Stimulated activated effector memory CD8-positive, alpha-beta T cell treated with anti-CD3 and anti-CD28 coated beads, Interleukin-12 subunit alpha, Interleukin-12 subunit beta, amount 100 ng/mL, for 72 hours (primary cell): ENCODE measurements around the gene HCRTR1.

Experiments
- ATAC-seq: fragments of 150-1000 bp; cut with Tn5 transposase; 2 replicates; pipeline ENCODE4 v1.10.0; 2021
- DNase-seq, 2 donors: peaks; one replicate each; pipeline ENCODE4 v3.0.0; 2021 to 2022; ENCODE audit warnings: low spot score in 2 of 2
- H3K27ac Mint-ChIP-seq: one replicate; pipeline ENCODE4 v1.8.0; 2022; ENCODE audit warnings: mild to moderate bottlenecking, mixed read lengths
- H3K36me3 Mint-ChIP-seq: one replicate; pipeline ENCODE4 v1.8.0; 2022; ENCODE audit warnings: mild to moderate bottlenecking, mixed read lengths
- H3K4me1 Mint-ChIP-seq: one replicate; pipeline ENCODE4 v1.8.0; 2022; ENCODE audit warnings: mixed read lengths
- H3K4me3 Mint-ChIP-seq: one replicate; pipeline ENCODE4 v1.8.0; 2022; ENCODE audit warnings: mild to moderate bottlenecking, mixed read lengths
- H3K9me3 Mint-ChIP-seq: one replicate; pipeline ENCODE4 v1.8.0; 2022; ENCODE audit warnings: mixed read lengths

HCRTR1 gene

DNA sequence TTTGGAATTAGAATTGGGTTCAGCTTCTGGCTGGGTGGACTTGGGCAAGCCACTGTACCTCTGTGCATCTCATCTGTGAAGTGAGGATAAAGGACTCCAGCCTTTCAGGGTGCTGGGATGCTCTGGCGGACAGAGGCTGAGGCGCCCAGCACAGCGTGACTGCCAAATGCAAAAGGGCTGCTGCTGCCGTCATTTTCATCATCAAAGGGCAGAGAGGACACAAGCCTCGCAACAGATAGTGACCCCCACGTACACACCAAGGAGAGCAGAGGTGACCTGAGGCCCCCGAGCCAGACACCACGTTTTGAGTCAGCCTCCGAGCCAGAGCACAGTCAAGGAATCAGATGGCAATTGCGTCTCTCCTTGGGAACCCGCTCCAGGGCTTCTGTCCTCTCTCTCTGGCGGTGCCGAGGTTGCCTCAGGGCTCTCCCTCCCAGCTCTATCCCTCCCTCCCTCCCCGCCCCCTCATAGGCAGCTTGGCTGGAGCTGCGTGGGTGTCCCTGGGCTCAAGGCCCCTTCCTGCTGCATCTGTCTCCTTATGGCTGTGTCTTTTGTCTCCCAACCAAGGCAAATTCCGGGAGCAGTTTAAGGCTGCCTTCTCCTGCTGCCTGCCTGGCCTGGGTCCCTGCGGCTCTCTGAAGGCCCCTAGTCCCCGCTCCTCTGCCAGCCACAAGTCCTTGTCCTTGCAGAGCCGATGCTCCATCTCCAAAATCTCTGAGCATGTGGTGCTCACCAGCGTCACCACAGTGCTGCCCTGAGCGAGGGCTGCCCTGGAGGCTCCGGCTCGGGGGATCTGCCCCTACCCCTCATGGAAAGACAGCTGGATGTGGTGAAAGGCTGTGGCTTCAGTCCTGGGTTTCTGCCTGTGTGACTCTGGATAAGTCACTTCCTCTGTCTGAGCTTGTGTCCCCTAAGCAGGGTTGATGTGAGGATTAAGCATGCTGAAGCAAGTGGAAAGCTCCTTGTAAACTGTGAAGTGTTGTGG lies 9.0 kb downstream of the HCRTR1 start:
- Mint-ChIP-seq H3K27ac (peak overlapping the region; percentile 73), H3K4me1 (peaks cover 13% of the 10 kb centered on the region), H3K4me3 (no peak overlapping the region), H3K9me3 (no peaks in the 10 kb centered on the region), H3K36me3 (peaks cover 43% of the 10 kb centered on the region)
- DNase-seq (no peak), ATAC-seq (no peak)

DNA sequence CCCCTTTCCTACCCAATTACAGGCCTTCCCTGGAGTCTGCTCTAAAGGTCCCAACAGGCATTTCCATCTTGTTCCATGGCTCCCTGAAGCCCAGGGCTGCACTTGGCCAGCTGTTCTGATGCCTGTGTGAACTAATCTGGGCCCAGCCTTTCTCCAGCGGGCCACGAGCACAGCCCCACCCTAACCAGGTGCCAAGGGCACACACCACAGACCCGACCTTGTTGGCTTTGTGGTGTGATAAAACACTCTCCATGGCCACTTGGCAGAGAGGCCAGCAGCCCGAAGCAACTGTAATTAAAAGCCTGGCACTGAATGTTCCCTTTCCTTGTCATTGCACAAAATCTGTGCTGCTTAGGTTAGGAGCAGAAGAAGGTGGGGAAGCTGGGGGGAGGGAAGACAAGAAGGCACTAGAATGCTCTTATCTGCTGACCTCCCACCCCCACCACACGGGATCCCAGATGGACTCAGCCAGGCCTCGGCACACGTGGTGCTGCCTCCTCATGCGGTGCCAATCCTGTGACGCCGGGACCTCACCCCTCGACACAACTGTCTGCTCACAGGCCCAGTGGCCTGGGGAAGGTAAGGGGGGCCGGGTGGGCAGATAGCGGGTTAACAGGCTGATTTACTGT lies 9.9 kb downstream of the HCRTR1 start:
- no peak overlapping the region for H3K4me3 Mint-ChIP-seq
- DNase-seq (no peak), ATAC-seq (no peak)
- H3K36me3 Mint-ChIP-seq = peaks cover 52% of the 10 kb centered on the region
- H3K9me3 Mint-ChIP-seq = no peaks in the 10 kb centered on the region
- peaks cover 13% of the 10 kb centered on the region for H3K4me1 Mint-ChIP-seq
- H3K27ac Mint-ChIP-seq = peak overlapping the region; percentile 73

DNA sequence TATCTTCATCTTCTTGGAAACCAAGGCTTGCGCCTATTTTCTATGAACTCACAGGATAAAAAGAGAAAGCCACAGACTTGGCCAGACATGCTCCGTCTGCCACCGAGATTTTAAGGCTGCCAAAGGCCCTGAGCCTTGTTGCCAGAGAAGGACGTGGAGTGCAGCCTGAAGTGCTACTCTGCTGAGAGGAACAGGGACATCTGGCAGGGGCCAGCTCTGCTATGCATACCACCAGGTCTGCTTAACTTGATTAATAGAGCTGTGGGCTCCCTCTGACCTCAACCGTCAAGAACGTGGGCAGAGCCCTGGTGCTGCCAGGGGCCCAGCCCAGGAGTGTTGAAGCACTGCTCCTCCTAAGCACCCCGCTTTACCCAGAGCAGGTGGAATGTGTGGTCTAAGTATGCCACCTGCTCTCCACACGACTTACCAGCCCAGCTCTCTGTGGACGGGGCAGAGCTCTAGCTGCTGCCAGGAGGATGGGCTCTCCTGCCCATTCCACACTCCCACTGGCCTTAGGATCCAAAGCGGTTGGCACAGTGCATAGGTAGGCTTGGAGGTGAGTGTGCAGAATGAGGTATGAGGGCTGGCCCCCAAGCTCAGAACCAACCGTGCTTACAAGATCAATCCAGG lies 10.6 kb downstream of the HCRTR1 start:
- Mint-ChIP-seq H3K27ac (peak overlapping the region; percentile 73), H3K4me3 (no peak overlapping the region)

DNA sequence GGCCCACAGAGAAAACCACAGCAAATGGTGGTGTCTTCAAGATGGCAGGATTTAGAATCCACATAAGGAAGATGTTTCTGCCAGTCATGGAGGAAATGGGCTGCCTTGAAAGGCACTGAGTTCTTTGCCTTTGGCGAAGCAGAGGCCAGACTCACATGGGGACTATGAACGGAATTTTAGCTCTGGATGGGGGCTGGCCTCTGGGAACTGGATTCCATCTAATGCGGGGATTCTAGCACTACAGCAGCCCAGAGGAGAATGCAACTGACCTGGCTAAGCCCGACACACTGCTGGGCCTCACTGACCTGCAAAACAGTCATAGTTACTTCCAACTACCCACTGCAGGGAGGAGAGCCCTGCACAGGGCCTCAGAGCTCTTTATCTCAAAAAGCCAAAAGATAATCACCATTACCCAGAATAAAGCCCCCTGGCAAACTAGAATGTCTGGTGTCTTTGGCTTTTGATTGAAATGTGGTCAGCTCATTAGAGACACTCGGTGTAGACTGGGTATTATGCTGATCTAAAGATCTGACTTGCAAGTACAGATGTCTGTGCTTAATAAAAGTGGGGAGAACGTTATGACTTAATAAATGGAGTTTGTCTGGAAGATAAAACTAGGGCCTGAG lies 11.6 kb downstream of the HCRTR1 start:
- H3K9me3 Mint-ChIP-seq = no peaks in the 10 kb centered on the region
- peaks cover 11% of the 10 kb centered on the region for H3K4me1 Mint-ChIP-seq
- H3K27ac Mint-ChIP-seq = peak overlapping the region; percentile 73
- no peak overlapping the region for H3K4me3 Mint-ChIP-seq
- ATAC-seq (no peak), DNase-seq (no peak)
- H3K36me3 Mint-ChIP-seq = peaks cover 65% of the 10 kb centered on the region

More for the DNA sequence above, 10.6 kb downstream of the HCRTR1 start:
- ATAC-seq = no peak
- Mint-ChIP-seq H3K36me3 (peaks cover 55% of the 10 kb centered on the region), H3K9me3 (no peaks in the 10 kb centered on the region), H3K4me1 (peaks cover 13% of the 10 kb centered on the region)
- DNase-seq = no peak

DNA sequence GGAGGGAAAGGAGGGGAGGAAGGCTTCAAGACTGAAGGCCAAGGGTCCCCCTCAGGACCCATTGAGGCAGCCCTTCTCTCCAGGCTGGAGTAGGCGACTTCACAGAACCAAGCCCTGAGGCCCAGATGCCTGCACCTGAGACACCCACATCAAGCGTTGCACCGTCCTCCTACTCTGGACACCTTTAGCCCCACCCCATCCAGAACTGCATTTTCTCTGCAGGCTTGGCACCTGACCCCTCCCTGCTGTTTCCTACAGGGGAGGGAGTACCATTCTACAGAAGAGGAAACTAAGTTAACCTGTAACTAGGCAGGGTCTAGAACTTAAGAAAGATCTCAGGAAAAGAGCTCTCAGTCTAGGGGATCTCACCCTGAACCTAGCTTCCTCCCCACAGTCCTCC lies 15.2 kb downstream of the HCRTR1 start:
- no peak overlapping the region for H3K27ac Mint-ChIP-seq
- H3K36me3 Mint-ChIP-seq = peaks cover 69% of the 10 kb centered on the region
- H3K9me3 Mint-ChIP-seq = no peaks in the 10 kb centered on the region
- no peak for ATAC-seq
- H3K4me3 Mint-ChIP-seq = no peak overlapping the region
- H3K4me1 Mint-ChIP-seq = peaks cover 21% of the 10 kb centered on the region
- no peak for DNase-seq

DNA sequence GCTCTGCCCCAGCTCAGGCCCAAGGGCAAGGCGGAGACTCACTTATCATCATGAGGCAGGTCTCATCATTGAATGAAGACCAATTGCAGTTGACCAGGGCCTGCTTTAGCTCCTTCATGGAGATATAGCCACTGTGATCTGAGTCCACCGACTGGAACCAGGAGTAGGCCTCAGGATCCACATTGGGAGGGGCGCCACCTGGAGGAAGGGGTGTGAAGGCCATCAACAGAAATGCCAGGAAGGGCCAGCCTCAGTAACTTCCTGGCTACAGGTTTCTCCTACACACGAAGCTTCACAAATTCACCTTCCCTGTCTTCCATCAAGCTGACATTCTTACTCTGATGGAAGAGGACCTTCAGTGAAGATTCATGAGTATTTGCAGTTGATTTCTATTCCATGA lies 15.6 kb downstream of the HCRTR1 start:
- no peak overlapping the region for H3K4me3 Mint-ChIP-seq
- ATAC-seq = no peak
- H3K4me1 Mint-ChIP-seq = peaks cover 26% of the 10 kb centered on the region
- peaks cover 70% of the 10 kb centered on the region for H3K36me3 Mint-ChIP-seq
- no peak overlapping the region for H3K27ac Mint-ChIP-seq
- no peak for DNase-seq
- H3K9me3 Mint-ChIP-seq = no peaks in the 10 kb centered on the region

DNA sequence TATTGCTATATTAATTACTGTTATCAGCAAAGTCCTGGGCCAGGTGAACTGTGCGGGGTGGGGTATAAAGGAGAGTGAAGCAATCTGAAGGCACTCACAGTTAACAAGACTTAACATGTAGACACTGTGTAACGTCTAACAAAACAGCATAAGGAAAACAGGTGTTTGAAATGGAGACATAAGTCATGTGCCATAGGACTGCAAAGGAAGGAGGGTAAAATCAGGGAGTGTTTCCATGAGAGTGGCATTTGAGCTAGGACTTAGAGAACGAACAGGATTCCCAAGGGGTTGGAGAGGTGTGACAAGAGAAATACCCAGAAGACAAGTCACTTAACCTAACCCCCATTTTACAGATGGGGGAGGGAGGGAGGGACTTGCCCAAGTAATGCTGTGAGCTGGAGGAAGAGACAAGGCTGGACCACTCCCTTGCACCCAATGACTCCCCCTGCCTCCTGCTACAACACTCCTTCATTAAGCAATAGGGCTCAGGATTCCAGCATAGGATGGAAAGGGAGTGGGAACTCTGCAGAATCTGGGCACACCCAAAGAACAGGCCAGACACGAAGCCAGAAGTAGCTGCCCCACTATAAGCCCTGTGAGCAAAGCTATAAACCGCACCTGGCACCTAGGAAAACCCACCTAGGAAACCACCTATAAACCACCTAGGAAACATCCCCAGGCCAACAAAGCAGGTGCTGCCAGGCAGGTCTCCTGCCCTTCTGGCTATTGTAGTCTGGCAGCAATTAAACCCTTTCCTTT lies 20.6 kb downstream of the HCRTR1 start:
- H3K27ac Mint-ChIP-seq = no peak overlapping the region
- H3K9me3 Mint-ChIP-seq = no peaks in the 10 kb centered on the region
- no peak for DNase-seq
- peaks cover 24% of the 10 kb centered on the region for H3K36me3 Mint-ChIP-seq
- peaks cover 27% of the 10 kb centered on the region for H3K4me1 Mint-ChIP-seq
- no peak overlapping the region for H3K4me3 Mint-ChIP-seq
- ATAC-seq = no peak

DNA sequence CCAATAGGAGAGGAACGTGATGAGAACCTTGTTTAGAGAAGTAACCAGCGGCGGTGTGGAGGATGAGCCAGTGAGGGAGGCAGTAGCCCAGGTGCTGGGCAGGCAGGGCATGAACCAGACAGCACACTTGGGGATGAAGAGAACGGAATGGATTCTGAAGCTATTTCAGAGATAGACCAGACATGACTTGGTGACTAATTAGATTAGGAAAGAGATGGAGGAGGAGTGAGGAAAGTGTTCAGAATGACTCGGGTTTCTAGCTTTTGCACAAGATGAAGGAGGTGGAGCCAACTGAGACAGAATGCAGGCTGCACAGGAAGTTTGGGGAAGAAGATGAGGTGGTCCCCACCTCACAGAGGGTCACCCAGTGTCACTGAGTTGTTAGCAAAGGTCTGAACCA lies 22.1 kb downstream of the HCRTR1 start:
- Mint-ChIP-seq H3K9me3 (no peaks in the 10 kb centered on the region), H3K4me1 (peaks cover 27% of the 10 kb centered on the region), H3K36me3 (peaks cover 21% of the 10 kb centered on the region), H3K27ac (no peak overlapping the region), H3K4me3 (no peak overlapping the region)
- DNase-seq (no peak), ATAC-seq (no peak)

DNA sequence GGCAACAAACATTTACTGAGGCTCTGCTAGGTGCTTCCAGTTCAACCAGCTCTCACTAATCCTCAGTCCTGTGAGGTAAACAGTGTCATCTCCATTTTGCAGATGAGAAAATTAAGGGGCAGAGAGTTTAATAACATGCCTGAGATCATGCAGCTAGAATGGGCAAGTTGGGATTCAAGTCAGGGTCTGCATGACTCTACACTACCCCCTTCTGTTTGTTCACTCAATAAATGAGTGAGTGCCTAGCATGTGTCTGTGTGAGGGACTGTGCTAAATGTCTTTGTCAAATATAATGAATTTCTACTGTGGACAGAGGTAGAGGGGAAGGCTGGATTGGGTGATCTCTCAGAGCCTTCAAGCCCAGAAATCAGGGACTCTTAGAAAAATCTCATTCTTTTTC lies 22.7 kb downstream of the HCRTR1 start:
- Mint-ChIP-seq H3K9me3 (no peaks in the 10 kb centered on the region), H3K36me3 (peaks cover 21% of the 10 kb centered on the region), H3K27ac (no peak overlapping the region), H3K4me3 (no peak overlapping the region), H3K4me1 (peaks cover 33% of the 10 kb centered on the region)
- no peak for ATAC-seq
- DNase-seq = no peak

DNA sequence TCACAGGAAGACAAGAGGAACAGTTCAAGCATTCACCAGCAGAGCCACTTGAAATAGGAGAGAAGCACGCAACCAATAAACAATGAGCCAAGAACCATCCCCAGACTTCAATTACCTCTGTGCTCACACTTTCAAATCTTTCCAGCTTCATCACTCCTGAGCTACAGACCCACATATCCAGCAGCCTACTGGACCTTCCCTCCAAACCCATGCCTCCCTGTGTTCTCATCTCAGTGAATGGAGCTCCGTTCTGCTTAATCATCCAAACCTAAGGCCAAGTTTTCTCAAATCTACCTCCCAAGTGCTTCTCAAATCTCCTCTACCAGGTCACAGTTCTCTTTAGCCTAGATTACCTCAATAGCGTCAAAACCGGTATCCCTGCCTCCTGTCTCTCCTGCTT lies 23.5 kb downstream of the HCRTR1 start:
- Mint-ChIP-seq H3K9me3 (no peaks in the 10 kb centered on the region), H3K36me3 (peaks cover 22% of the 10 kb centered on the region), H3K27ac (no peak overlapping the region), H3K4me1 (peaks cover 36% of the 10 kb centered on the region), H3K4me3 (no peak overlapping the region)
- ATAC-seq (no peak), DNase-seq (no peak)

DNA sequence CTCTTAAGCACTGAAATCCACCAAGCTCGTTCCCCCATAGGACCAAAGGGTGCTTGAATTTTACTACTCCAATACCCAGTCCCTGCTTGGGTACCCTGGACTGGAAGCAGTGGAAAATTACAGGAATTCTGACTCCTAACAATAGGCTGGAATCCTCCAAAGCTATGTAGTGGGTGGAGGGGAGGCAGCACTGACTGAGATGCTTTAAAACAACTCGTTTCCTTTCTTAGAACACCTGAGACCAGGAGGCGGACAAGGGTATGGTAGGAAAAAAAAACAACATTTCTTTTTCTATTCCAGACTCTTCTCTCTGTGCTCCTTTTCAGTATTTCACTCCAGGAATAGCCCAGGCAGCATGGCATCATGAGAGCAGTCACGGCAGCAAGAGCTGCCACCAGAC lies 24.9 kb downstream of the HCRTR1 start:
- Mint-ChIP-seq H3K36me3 (peaks cover 19% of the 10 kb centered on the region), H3K4me3 (no peak overlapping the region), H3K4me1 (peaks cover 35% of the 10 kb centered on the region), H3K27ac (no peak overlapping the region), H3K9me3 (no peaks in the 10 kb centered on the region)
- DNase-seq = no peak
- no peak for ATAC-seq

DNA sequence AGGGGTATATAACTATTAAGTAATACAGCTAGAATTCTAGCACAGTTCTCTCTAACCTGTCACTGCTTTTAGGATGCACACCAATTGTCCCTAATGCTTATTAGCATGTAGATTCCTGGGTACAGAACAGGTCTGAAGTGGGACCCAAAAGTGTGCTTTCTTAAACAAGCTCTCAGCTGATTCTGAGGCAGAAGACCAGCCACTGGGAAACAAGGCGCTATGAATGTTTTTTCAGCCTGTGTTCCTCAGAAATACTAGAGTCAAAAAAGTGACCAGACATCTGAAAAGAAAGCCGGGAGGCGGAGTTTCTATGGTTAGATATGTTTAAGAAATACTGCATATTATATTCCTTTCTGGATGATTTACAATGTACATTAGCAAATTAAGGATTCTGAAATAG lies 25.4 kb downstream of the HCRTR1 start:
- no peak overlapping the region for H3K4me3 Mint-ChIP-seq
- DNase-seq (no peak), ATAC-seq (no peak)
- H3K9me3 Mint-ChIP-seq = no peaks in the 10 kb centered on the region
- no peak overlapping the region for H3K27ac Mint-ChIP-seq
- peaks cover 16% of the 10 kb centered on the region for H3K36me3 Mint-ChIP-seq
- H3K4me1 Mint-ChIP-seq = peaks cover 30% of the 10 kb centered on the region

DNA sequence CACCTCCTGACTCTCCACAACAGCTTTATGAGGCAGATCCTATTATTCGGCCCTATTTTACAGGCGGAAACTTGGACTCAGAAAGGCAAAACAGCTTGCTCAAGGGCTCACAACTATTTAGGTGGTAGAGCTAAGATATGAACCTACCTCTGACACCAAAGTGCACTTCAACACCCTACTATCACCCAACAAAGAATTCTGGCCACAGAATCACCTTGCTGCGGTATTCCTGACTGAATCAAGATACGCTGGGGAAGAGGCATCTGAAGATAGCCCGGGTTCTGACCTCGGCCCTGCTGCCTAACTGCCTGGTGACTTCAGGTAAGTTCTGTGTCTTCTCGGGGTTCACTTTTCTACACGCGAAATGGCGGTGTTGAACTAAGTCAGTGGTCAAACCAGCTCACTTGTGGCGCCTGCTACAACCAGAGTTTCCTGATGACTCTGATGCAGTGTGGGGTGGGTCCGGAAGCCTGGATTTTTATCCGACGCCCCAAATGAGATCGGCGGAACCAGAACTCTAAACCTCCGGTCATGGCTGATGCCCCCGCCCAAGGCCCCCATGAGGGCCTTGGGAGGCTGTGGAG lies 26.6 kb downstream of the HCRTR1 start:
- peak overlapping the region; percentile 99 for H3K4me3 Mint-ChIP-seq
- peaks cover 27% of the 10 kb centered on the region for H3K4me1 Mint-ChIP-seq
- peak overlapping the region; percentile 100 for H3K27ac Mint-ChIP-seq
- no peaks in the 10 kb centered on the region for H3K9me3 Mint-ChIP-seq
- ATAC-seq (peak; percentile 68), DNase-seq (no peak)
- H3K36me3 Mint-ChIP-seq = peaks cover 16% of the 10 kb centered on the region

DNA sequence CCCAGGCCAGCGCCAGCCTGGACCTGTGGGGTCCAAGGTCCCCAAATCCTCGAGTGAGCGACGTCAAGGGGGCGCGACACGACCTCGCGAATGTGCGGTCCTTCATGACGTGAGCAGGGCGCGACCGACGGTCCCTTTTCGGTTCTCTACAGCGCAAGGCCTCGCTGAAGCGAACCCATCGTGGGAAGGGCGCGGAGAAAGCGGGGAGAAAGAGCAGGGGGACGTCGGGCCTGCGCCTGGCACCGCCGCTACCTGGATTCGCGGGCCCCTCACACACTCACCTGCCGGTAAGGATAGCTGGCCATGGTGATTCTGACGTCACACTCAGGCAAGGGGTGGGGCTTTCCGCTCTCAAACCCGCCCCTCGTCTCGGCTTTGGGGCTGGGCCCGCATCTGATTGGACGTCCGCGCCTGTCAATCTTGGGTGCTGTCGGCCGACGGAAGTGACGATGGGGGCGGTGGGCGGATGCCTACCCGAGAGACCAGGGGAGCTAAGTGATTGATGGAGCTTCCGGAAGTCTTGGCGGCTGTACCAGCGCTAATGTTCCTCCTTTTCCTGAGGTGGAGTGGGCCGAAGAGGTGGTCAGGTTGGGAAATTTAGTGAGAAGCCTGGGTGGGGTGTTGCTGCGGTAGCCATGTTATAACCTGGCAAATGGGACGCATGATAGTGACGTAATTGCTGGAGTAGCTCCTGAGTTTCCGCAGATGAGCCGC lies 27.2 kb downstream of the HCRTR1 start, which contains the start of gene PEF1:
TSS of gene PEF1 (minus strand) at position 317 of the 714 bp plus-strand sequence. CDS start at position 305, 12 bp downstream.
- Mint-ChIP-seq H3K36me3 (peaks cover 16% of the 10 kb centered on the region), H3K4me1 (peaks cover 27% of the 10 kb centered on the region)
- ATAC-seq = peak; percentile 93

More for the DNA sequence above, 27.2 kb downstream of the HCRTR1 start, which contains the start of gene PEF1:
- Mint-ChIP-seq H3K27ac (peak within 1 kb of the TSS; percentile 100), H3K4me3 (peak within 1 kb of the TSS; percentile 99), H3K9me3 (no peaks in the 10 kb centered on the region)
- DNase-seq = peak; percentile 99 to 100
